ENCODE data around the gene SEMA7A.

Gene SEMA7A

GRCh38 chr15:74430510-74430951 lies 3.2 kb downstream of the SEMA7A start:
- no peak overlapping the region for H3K4me3 ChIP-seq (ENCODE audit: low read depth, low read length, poor library complexity, severe bottlenecking)
- no peaks in the 10 kb centered on the region for H4K20me1 ChIP-seq (ENCODE audit: insufficient read depth, low read length)
- H3K27ac ChIP-seq (ENCODE audit: low read depth, low read length, poor library complexity, severe bottlenecking): no peak overlapping the region
- no peaks in the 10 kb centered on the region for H3K79me2 ChIP-seq (ENCODE audit: insufficient read depth, low read length)
- H3K36me3 ChIP-seq (ENCODE audit: insufficient read depth, low read length): no peaks in the 10 kb centered on the region
- H3F3A ChIP-seq (ENCODE audit: insufficient read depth, low read length): no peaks in the 10 kb centered on the region
- no peak overlapping the region for H3K9ac ChIP-seq (ENCODE audit: low read length)
- no peak overlapping the region for H3K4me2 ChIP-seq (ENCODE audit: low read length)
- H3K9me2 ChIP-seq (ENCODE audit: low read depth, low read length): no peaks in the 10 kb centered on the region
- no peak for TF ChIP-seq EZH2 (IDR thresholded peaks at IDR 0.05; ENCODE audit: borderline replicate concordance, low read length)
- TF ChIP-seq, protein P1, sequence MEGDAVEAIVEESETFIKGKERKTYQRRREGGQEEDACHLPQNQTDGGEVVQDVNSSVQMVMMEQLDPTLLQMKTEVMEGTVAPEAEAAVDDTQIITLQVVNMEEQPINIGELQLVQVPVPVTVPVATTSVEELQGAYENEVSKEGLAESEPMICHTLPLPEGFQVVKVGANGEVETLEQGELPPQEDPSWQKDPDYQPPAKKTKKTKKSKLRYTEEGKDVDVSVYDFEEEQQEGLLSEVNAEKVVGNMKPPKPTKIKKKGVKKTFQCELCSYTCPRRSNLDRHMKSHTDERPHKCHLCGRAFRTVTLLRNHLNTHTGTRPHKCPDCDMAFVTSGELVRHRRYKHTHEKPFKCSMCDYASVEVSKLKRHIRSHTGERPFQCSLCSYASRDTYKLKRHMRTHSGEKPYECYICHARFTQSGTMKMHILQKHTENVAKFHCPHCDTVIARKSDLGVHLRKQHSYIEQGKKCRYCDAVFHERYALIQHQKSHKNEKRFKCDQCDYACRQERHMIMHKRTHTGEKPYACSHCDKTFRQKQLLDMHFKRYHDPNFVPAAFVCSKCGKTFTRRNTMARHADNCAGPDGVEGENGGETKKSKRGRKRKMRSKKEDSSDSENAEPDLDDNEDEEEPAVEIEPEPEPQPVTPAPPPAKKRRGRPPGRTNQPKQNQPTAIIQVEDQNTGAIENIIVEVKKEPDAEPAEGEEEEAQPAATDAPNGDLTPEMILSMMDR (IDR thresholded peaks at IDR 0.05; ENCODE audit: low read length): no peak
- H3K9me3 ChIP-seq (ENCODE audit: low read length): no peaks in the 10 kb centered on the region
- H2AFZ ChIP-seq (ENCODE audit: low read length): no peak overlapping the region
- H3K4me1 ChIP-seq (ENCODE audit: insufficient read depth, low read length, severe bottlenecking): peaks cover 8% of the 10 kb centered on the region
- 0 out of 2 replicates have a peak, but pooled peaks cover 5% of the 10 kb centered on the region for H3K27me3 ChIP-seq (ENCODE audit: insufficient read depth, low read length)

DNA sequence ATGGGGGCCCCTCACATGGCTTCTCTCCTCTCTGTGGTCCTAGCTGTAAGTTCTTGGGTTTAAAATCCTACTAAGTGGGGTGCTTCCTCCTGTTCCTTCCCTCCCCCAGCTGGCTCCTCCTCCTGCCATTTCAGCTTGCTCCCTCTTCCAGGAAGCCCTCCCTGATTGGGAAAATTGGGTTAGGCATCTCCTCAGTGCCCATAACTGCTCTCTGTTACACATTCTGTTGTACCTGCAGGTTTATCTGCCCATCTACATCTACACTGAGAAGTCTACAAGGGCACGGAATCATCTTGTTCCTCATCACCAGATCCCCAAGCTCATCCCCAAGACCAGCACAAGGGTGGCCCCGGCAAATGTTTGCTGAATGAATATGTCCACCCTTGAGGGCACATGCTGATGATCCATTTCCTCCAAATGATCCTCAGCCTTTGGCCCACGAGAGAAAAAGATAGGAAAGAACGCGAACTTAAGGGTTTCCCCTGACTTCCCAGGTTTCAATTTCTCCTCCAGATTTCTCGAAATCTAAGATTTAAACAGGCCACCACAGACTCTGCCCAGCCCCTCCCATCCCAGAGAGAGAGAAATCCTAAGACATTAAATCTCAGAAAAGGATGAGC lies 3.9 kb downstream of the SEMA7A start:
- H3K4me3 ChIP-seq (ENCODE audit: low read depth, low read length, poor library complexity, severe bottlenecking): no peak overlapping the region
- H3K4me2 ChIP-seq (ENCODE audit: low read length): no peak overlapping the region
- peaks cover 8% of the 10 kb centered on the region for H3K4me1 ChIP-seq (ENCODE audit: insufficient read depth, low read length, severe bottlenecking)
- no peaks in the 10 kb centered on the region for H3K79me2 ChIP-seq (ENCODE audit: insufficient read depth, low read length)
- TF ChIP-seq, protein P1 (IDR thresholded peaks at IDR 0.05; ENCODE audit: low read length): no peak
- TF ChIP-seq EZH2 (IDR thresholded peaks at IDR 0.05; ENCODE audit: borderline replicate concordance, low read length): no peak
- no peak overlapping the region for H2AFZ ChIP-seq (ENCODE audit: low read length)
- no peaks in the 10 kb centered on the region for H3F3A ChIP-seq (ENCODE audit: insufficient read depth, low read length)
- no peak overlapping the region for H3K9ac ChIP-seq (ENCODE audit: low read length)
- no peaks in the 10 kb centered on the region for H3K9me3 ChIP-seq (ENCODE audit: low read length)
- no peaks in the 10 kb centered on the region for H4K20me1 ChIP-seq (ENCODE audit: insufficient read depth, low read length)
- peaks cover 5% of the 10 kb centered on the region; the same call in 1 of the 2 replicates for H3K27me3 ChIP-seq (ENCODE audit: insufficient read depth, low read length)
- no peak overlapping the region for H3K27ac ChIP-seq (ENCODE audit: low read depth, low read length, poor library complexity, severe bottlenecking)
- H3K9me2 ChIP-seq (ENCODE audit: low read depth, low read length): no peaks in the 10 kb centered on the region
- H3K36me3 ChIP-seq (ENCODE audit: insufficient read depth, low read length): no peaks in the 10 kb centered on the region

DNA sequence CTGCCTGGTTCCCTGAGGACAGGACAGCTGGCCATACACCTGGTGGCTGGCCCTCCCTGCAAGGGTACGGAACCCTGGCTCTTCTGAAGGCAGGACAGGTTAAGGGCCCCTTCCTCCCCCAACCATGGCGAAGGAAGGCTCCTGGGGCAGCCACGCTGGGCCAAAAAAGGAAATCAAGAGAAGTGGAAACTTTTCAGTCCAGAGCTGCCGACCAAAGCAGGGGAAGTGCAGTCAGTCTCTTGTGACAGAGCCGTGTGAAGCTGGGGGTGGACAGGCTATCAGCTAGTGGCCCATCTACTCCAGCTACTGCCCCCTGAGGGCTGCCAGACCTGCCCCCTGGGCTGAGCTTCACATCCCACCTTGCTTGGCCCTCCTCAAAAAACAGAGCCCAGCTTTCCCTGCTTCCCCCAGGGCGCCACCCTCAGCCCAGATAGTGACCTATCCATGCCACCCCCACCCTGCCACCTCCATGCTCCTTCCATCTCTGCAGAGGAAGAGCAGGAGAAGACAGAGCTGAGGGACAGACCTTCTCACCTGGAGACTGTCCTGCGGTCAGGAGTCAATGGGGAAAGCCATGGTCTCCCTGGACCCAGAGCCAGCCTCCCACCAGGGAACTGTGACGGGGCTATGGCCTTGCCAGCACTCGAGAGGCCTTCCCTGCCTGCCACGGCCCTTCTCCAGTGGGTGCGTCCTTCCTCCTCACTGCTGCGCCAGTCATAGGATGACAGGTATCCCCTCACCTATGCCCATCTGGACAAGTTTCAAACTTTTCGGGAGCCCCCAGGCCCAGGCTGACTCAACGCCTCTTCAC lies 4.6 kb downstream of the SEMA7A start:
- Histone ChIP-seq H3K9me2 (ENCODE audit: low read depth, low read length) (no peaks in the 10 kb centered on the region), H3K36me3 (ENCODE audit: insufficient read depth, low read length) (no peaks in the 10 kb centered on the region), H3K79me2 (ENCODE audit: insufficient read depth, low read length) (no peaks in the 10 kb centered on the region), H3K4me3 (ENCODE audit: low read depth, low read length, poor library complexity, severe bottlenecking) (no peak overlapping the region), H3K27me3 (ENCODE audit: insufficient read depth, low read length) (peaks cover 5% of the 10 kb centered on the region; the same call in 1 of the 2 replicates), H3F3A (ENCODE audit: insufficient read depth, low read length) (no peaks in the 10 kb centered on the region), H2AFZ (ENCODE audit: low read length) (no peak overlapping the region), H3K4me1 (ENCODE audit: insufficient read depth, low read length, severe bottlenecking) (peaks cover 8% of the 10 kb centered on the region), H3K9ac (ENCODE audit: low read length) (no peak overlapping the region), H3K27ac (ENCODE audit: low read depth, low read length, poor library complexity, severe bottlenecking) (no peak overlapping the region), H4K20me1 (ENCODE audit: insufficient read depth, low read length) (no peaks in the 10 kb centered on the region), H3K4me2 (ENCODE audit: low read length) (no peak overlapping the region), H3K9me3 (ENCODE audit: low read length) (no peaks in the 10 kb centered on the region)
- TF ChIP-seq, protein P1 (IDR thresholded peaks at IDR 0.05; ENCODE audit: low read length): no peak
- TF ChIP-seq EZH2 (IDR thresholded peaks at IDR 0.05; ENCODE audit: borderline replicate concordance, low read length): no peak
